OCI-LY3 (cell line): ENCODE results near the gene NLRP7.

Experiments
- H2AFZ ChIP-seq: fragments of 200-600, 300-600 bp; shearing (Covaris generic); 2 replicates; pipeline ENCODE4 v1.6.0; 2014; ENCODE audit warnings: antibody characterized with exemption, low read depth, low read length
- H3K27ac ChIP-seq: fragments of 200-600, 300-600 bp; sonication (generic); 2 replicates; pipeline ENCODE4 v1.5.1; 2014; ENCODE audit warnings: mild to moderate bottlenecking, low read length, moderate library complexity, mixed read lengths
- H3K27me3 ChIP-seq: fragments of 200-600, 300-600 bp; sonication (generic); 2 replicates; pipeline ENCODE4 v1.6.1; 2014; ENCODE audit warnings: low read depth, low read length, mixed read lengths
- H3K36me3 ChIP-seq: fragments of 200-600, 300-600 bp; sonication (generic); replicated peaks from 2 replicates; pipeline ENCODE3; 2014; ENCODE audit warnings: low read depth, low read length, mixed read lengths
- H3K4me1 ChIP-seq: fragments of 300-600, 200-600 bp; sonication (generic); 2 replicates; pipeline ENCODE4 v1.6.1; 2014; ENCODE audit warnings: low read length, mixed read lengths
- H3K4me2 ChIP-seq: fragments of 200-600, 300-600 bp; sonication (generic); 2 replicates; pipeline ENCODE4 v1.6.1; 2014; ENCODE audit warnings: low read length, mixed read lengths
- H3K4me3 ChIP-seq: fragments of 300-600, 200-600 bp; sonication (generic); 2 replicates; pipeline ENCODE4 v1.5.1; 2014; ENCODE audit warnings: antibody characterized with exemption, mild to moderate bottlenecking, low read length, moderate library complexity
- H3K79me2 ChIP-seq: fragments of 300-600, 200-600 bp; shearing (Covaris generic); 2 replicates; pipeline ENCODE4 v1.6.1; 2014; ENCODE audit warnings: mild to moderate bottlenecking, low read length, mixed read lengths
- H3K9ac ChIP-seq: fragments of 300-600, 200-600 bp; shearing (Covaris generic); 2 replicates; pipeline ENCODE4 v1.6.0; 2014; ENCODE audit warnings: mild to moderate bottlenecking, low read length, moderate library complexity
- H3K9me3 ChIP-seq: fragments of 200-600, 300-600 bp; shearing (Covaris generic); 2 replicates; pipeline ENCODE4 v1.6.1; 2014; ENCODE audit warnings: low read length, mixed read lengths; ENCODE audit not compliant: insufficient read depth
- H4K20me1 ChIP-seq: fragments of 200-600, 300-600 bp; sonication (generic); 2 replicates; pipeline ENCODE4 v1.6.1; 2016; ENCODE audit warnings: low read length, mixed read lengths; ENCODE audit not compliant: insufficient read depth
- EZH2phosphoT487 ChIP-seq: fragments of 200-600 bp; shearing (Covaris generic); IDR thresholded peaks from 2 replicates; pipeline ENCODE4 v1.6.1; 2018; ENCODE audit warnings: antibody characterized with exemption, mixed run types, low read depth
- TF ChIP-seq, protein P1 (sequence below): fragments of 200-600, 300-600 bp; sonication (generic); IDR thresholded peaks from 2 replicates; pipeline ENCODE4 v1.5.1; 2014; ENCODE audit warnings: antibody characterized with exemption, low read length, low read depth

NLRP7 gene

DNA sequence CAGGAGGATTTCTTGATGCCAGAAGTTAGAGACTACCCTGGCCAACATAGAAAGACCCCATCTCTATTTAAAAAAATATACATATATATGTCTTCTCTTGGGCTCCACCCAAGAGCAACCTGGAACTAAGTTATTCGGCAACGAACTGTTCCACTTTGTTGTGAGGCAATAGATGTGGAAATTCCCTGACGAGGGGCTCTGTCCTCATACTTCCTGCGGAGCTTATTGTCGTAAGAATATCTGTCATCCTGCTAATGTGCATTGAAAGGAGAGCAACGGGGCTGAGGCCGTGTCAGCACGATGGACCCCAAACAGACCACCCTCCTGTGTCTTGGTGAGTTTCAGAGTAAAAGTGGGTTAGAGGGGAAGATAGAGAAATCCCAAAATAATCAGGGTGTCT is 73.3 kb downstream of the NLRP7 start, which contains the start of gene FCAR:
Gene FCAR, plus strand, starts transcription at position 246 of the 400 bp plus-strand sequence. Its CDS starts 55 bp downstream, at position 301.
- no peak within 1 kb of the TSS for H3K9ac ChIP-seq
- H3K36me3 ChIP-seq = no peaks in the 10 kb centered on the region
- no peak within 1 kb of the TSS for H2AFZ ChIP-seq
- H3K4me3 ChIP-seq = no peak within 1 kb of the TSS
- TF ChIP-seq, protein P1, sequence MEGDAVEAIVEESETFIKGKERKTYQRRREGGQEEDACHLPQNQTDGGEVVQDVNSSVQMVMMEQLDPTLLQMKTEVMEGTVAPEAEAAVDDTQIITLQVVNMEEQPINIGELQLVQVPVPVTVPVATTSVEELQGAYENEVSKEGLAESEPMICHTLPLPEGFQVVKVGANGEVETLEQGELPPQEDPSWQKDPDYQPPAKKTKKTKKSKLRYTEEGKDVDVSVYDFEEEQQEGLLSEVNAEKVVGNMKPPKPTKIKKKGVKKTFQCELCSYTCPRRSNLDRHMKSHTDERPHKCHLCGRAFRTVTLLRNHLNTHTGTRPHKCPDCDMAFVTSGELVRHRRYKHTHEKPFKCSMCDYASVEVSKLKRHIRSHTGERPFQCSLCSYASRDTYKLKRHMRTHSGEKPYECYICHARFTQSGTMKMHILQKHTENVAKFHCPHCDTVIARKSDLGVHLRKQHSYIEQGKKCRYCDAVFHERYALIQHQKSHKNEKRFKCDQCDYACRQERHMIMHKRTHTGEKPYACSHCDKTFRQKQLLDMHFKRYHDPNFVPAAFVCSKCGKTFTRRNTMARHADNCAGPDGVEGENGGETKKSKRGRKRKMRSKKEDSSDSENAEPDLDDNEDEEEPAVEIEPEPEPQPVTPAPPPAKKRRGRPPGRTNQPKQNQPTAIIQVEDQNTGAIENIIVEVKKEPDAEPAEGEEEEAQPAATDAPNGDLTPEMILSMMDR = no peak
- no peak for TF ChIP-seq EZH2phosphoT487
- no peak within 1 kb of the TSS for H3K27ac ChIP-seq
- H4K20me1 ChIP-seq = no peaks in the 10 kb centered on the region
- H3K27me3 ChIP-seq = peaks cover 39% of the 10 kb centered on the region
- H3K4me1 ChIP-seq = peaks cover 6% of the 10 kb centered on the region
- no peaks in the 10 kb centered on the region for H3K9me3 ChIP-seq
- no peaks in the 10 kb centered on the region for H3K79me2 ChIP-seq
- no peak within 1 kb of the TSS for H3K4me2 ChIP-seq
